Measurements from ENCODE around the gene KLHL17.

DNA sequence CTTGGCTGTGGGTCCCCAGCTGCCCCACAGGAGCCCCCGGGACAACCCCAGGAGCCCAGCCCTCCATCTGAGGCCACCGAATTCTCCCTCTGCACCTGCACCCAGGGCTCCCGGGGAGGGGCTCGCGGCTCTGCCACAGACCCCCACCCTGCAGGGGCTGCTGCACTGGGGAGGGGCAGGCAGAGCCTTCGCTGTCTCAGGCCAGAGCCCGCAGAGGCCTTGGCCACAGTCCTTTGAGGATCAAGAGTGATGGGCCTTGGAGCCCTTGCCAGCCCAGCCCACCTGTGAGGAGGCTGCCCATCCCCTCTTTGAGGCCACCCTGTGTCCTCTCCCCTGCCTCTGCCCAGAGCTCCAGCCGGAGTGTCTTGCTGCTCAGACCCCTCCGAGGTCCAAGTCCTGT, 15.0 kb downstream of the KLHL17 start:
- TF ChIP-seq, protein P1, sequence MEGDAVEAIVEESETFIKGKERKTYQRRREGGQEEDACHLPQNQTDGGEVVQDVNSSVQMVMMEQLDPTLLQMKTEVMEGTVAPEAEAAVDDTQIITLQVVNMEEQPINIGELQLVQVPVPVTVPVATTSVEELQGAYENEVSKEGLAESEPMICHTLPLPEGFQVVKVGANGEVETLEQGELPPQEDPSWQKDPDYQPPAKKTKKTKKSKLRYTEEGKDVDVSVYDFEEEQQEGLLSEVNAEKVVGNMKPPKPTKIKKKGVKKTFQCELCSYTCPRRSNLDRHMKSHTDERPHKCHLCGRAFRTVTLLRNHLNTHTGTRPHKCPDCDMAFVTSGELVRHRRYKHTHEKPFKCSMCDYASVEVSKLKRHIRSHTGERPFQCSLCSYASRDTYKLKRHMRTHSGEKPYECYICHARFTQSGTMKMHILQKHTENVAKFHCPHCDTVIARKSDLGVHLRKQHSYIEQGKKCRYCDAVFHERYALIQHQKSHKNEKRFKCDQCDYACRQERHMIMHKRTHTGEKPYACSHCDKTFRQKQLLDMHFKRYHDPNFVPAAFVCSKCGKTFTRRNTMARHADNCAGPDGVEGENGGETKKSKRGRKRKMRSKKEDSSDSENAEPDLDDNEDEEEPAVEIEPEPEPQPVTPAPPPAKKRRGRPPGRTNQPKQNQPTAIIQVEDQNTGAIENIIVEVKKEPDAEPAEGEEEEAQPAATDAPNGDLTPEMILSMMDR (IDR thresholded peaks at IDR 0.05 in 4 of 5, conservative IDR thresholded peaks at IDR 0.05 in 1 of 5) = no peak
- no peak for TF ChIP-seq POLR2A (IDR thresholded peaks at IDR 0.05)
